ENCODE results near the gene HSDL1. TPM values are rescaled to one million over a fixed set of nuclear protein-coding genes. Genes with fewer than 3 reads are reported as not detected.
A peak's percentile ranks its signal among the peaks of the same experiment; 100 is the strongest.

HSDL1 gene
- total RNA-seq, 4 donors from 2014 or later, result 5.0 to 9.7 (median 8.6) TPM

GRCh38 chr16:84179612-84180320, 34.8 kb upstream of the HSDL1 start:
- intact Hi-C loops (cut with DNase I), result loop anchor here (10.0 kb wide), 1 partner anchor 95 kb away; no protein-coding TSS in a partner anchor
- Histone ChIP-seq H3K9me3 (no peaks in the 10 kb centered on the region), H3K27me3 (no peaks in the 10 kb centered on the region), H3K4me1 (peaks cover 20 to 70% (median 28%) of the 10 kb centered on the region in 3 donors), H3K4me3 (no peak overlapping the region), H3K36me3 (peaks cover 22 to 69% (median 31%) of the 10 kb centered on the region in 3 donors), H3K27ac (no peak overlapping the region)
- DNase-seq, result no peak
- TF ChIP-seq CTCF (IDR thresholded peaks at IDR 0.05) (no peak), POLR2A (IDR thresholded peaks at IDR 0.05) (no peak)
- 89 to 91% methylated on average over 6 to 8 of the region's 33 CpGs for WGBS, 2 donors

GRCh38 chr16:84178892-84179611, 34.1 kb upstream of the HSDL1 start:
- intact Hi-C loops (cut with DNase I), result no loop called here
- peaks cover 20 to 65% (median 28%) of the 10 kb centered on the region in 3 donors for H3K4me1 ChIP-seq
- no peaks in the 10 kb centered on the region for H3K27me3 ChIP-seq
- H3K4me3 ChIP-seq, result no peak overlapping the region
- DNase-seq, result no peak
- no peaks in the 10 kb centered on the region for H3K9me3 ChIP-seq
- WGBS, 2 donors, result 80% methylated on average over 1 to 3 of the region's 28 CpGs
- TF ChIP-seq POLR2A (IDR thresholded peaks at IDR 0.05), result no peak
- TF ChIP-seq CTCF (IDR thresholded peaks at IDR 0.05), result no peak
- H3K27ac ChIP-seq, result peak overlapping the region in 1 of 4 donors; percentile 85
- H3K36me3 ChIP-seq, result peaks cover 22 to 62% (median 31%) of the 10 kb centered on the region in 3 donors

- peak overlapping the region in 3 of 4 donors; percentile 60 to 85 (median 70) for H3K27ac ChIP-seq
- TF ChIP-seq CTCF (IDR thresholded peaks at IDR 0.05), result no peak
- H3K4me3 ChIP-seq, result no peak overlapping the region
- no peak for DNase-seq
- peaks cover 22 to 54% (median 29%) of the 10 kb centered on the region in 3 donors for H3K36me3 ChIP-seq
- H3K4me1 ChIP-seq, result peaks cover 20 to 57% (median 28%) of the 10 kb centered on the region in 3 donors
- H3K9me3 ChIP-seq, result no peaks in the 10 kb centered on the region
- no peaks in the 10 kb centered on the region for H3K27me3 ChIP-seq
- intact Hi-C loops (cut with DNase I), result no loop called here
- WGBS, 2 donors, result 52 to 91% methylated on average over 2 to 7 of the region's 15 CpGs
These were observed 33.3 kb upstream of the HSDL1 start for GRCh38 chr16:84178146-84178765.

- no peak for TF ChIP-seq POLR2A (IDR thresholded peaks at IDR 0.05)
- no peak for TF ChIP-seq CTCF (IDR thresholded peaks at IDR 0.05)
- H3K9me3 ChIP-seq, result no peaks in the 10 kb centered on the region
- H3K4me1 ChIP-seq, result peaks cover 20 to 52% (median 28%) of the 10 kb centered on the region in 3 donors
- 26 to 48% methylated on average over 8 of the region's 9 CpGs for WGBS, 2 donors
- no peaks in the 10 kb centered on the region for H3K27me3 ChIP-seq
- DNase-seq, result no peak
- intact Hi-C loops (cut with DNase I), result no loop called here
- peak overlapping the region; percentile 60 to 87 (median 78) for H3K27ac ChIP-seq
- peaks cover 22 to 49% (median 24%) of the 10 kb centered on the region in 3 donors for H3K36me3 ChIP-seq
- no peak overlapping the region for H3K4me3 ChIP-seq
These were observed 32.7 kb upstream of the HSDL1 start for GRCh38 chr16:84177741-84178073.
